HCT116 (cell line): Measurements from ENCODE around the gene TLE7. TPM values are rescaled to one million over a fixed set of nuclear protein-coding genes. Genes with fewer than 3 reads are reported as not detected.

Experiments used
- ATAC-seq: fragments of 200-7000 bp; cut with Tn5 transposase; 2 replicates; pipeline ENCODE4 v1.9.1; 2020; ENCODE audit warnings: mild to moderate bottlenecking, moderate library complexity
- BruUV-seq: library from RNA; stranded (reverse); fragments of 400-500 nt; replicated peaks from 2 replicates; lab custom pipeline; 2021; lab: Mats Ljungman, UMichigan
- CTCF ChIA-PET: fragments of 300-600 bp; sonication (Branson Sonifier 250); formaldehyde crosslinking; loops from one replicate; lab custom pipeline; 2021; ENCODE audit warnings: antibody characterized with exemption; lab: Charles Lee
- POLR2A ChIA-PET: fragments of 300-600, 350-600 bp; sonication (Branson Sonifier 250); formaldehyde crosslinking; loops from one replicate; lab custom pipeline; 2021; ENCODE audit warnings: antibody characterized with exemption; lab: Charles Lee
- RAD21 ChIA-PET, 2 experiments: fragments of 300-600 bp; sonication (Branson Sonifier 250); formaldehyde crosslinking; loops; one replicate each; lab custom pipeline; 2023; ENCODE audit warnings: low total read pairs in 2 of 2; ENCODE audit not compliant: uncharacterized antibody in 2 of 2, unreplicated experiment in 2 of 2, low non-redundant PET in 1 of 2; lab: Charles Lee
- DNase-seq: peaks from one replicate; pipeline ENCODE4 v3.0.0-alpha.2; 2010; ENCODE audit warnings: low read depth, low spot score
- H2AFZ ChIP-seq: fragments of 200-600 bp; shearing (Covaris generic), sonication (generic); 2 replicates; pipeline ENCODE4 v1.6.1; 2017; ENCODE audit warnings: low read depth, mixed run types, mixed read lengths, antibody characterized with exemption, low read length; ENCODE audit not compliant: poor library complexity, severe bottlenecking
- H3K27ac ChIP-seq: 2 replicates; pipeline ENCODE4 v1.5.1; 2012; ENCODE audit warnings: low read depth, low read length
- H3K27me3 ChIP-seq: fragments of 200-600 bp; sonication (generic); 2 replicates; pipeline ENCODE4 v1.6.1; 2016; ENCODE audit warnings: mixed run types, low read length, mixed read lengths; ENCODE audit not compliant: insufficient read depth
- H3K36me3 ChIP-seq, 2 experiments: fragments of 200-500 bp in 1 of 2; fragments of 200-600 bp in 1 of 2; sonication (Bioruptor generic) in 1 of 2; sonication (generic) in 1 of 2; 2 replicates each; pipeline versions ENCODE4 v1.5.1 to v1.6.1; 2014 to 2016; ENCODE audit warnings: low read length in 2 of 2, inconsistent platforms in 1 of 2, mixed read lengths in 1 of 2, mixed run types in 1 of 2; ENCODE audit not compliant: insufficient read depth in 2 of 2, control insufficient read depth in 1 of 2
- H3K4me1 ChIP-seq, 2 experiments: fragments of 200-600 bp in 1 of 2; sonication (generic) in 1 of 2; 2 replicates each; pipeline versions ENCODE4 v1.5.1 to v1.6.1; 2012 to 2017; ENCODE audit warnings: low read length in 2 of 2, inconsistent platforms in 1 of 2, mild to moderate bottlenecking in 1 of 2, mixed read lengths in 1 of 2, mixed run types in 1 of 2, moderate library complexity in 1 of 2; ENCODE audit not compliant: insufficient read depth in 2 of 2, control insufficient read depth in 1 of 2
- H3K4me2 ChIP-seq: fragments of 200-600 bp; sonication (generic); 2 replicates; pipeline ENCODE4 v1.6.1; 2017; ENCODE audit warnings: mixed run types, low read length, mixed read lengths
- H3K4me3 ChIP-seq, 2 experiments: fragments of 200-600 bp in 1 of 2; sonication (generic) in 1 of 2; replicated peaks in 1 of 2; 2 replicates each; pipeline ENCODE4 v1.5.1; 2011 to 2016; ENCODE audit warnings: low read length in 2 of 2, control low read depth in 1 of 2, low read depth in 1 of 2, mild to moderate bottlenecking in 1 of 2, mixed read lengths in 1 of 2, mixed run types in 1 of 2
- H3K79me2 ChIP-seq: fragments of 200-600 bp; sonication (generic); 2 replicates; pipeline ENCODE4 v1.6.1; 2017; ENCODE audit warnings: mild to moderate bottlenecking, mixed run types, low read length, moderate library complexity, mixed read lengths; ENCODE audit not compliant: insufficient read depth
- H3K9ac ChIP-seq: fragments of 200-600 bp; sonication (generic); 2 replicates; pipeline ENCODE4 v1.6.1; 2016; ENCODE audit warnings: low read length, mixed read lengths
- H3K9me2 ChIP-seq: fragments of 200-600 bp; sonication (generic), shearing (Covaris generic); 2 replicates; pipeline ENCODE4 v1.6.1; 2017; ENCODE audit warnings: mixed run types, mild to moderate bottlenecking, moderate library complexity; ENCODE audit not compliant: insufficient read depth
- H3K9me3 ChIP-seq, 2 experiments: fragments of 200-500 bp in 1 of 2; fragments of 200-600 bp in 1 of 2; sonication (Bioruptor generic) in 1 of 2; sonication (generic) in 1 of 2; 2 replicates each; pipeline ENCODE4 v1.6.1; 2014 to 2017; ENCODE audit warnings: low read length in 2 of 2, mixed read lengths in 2 of 2, inconsistent platforms in 1 of 2, low read depth in 1 of 2, mild to moderate bottlenecking in 1 of 2, mixed run types in 1 of 2, moderate library complexity in 1 of 2; ENCODE audit not compliant: control insufficient read depth in 1 of 2, insufficient read depth in 1 of 2
- H4K20me1 ChIP-seq: fragments of 200-600 bp; sonication (generic), shearing (Covaris generic); 2 replicates; pipeline ENCODE4 v1.6.1; 2017; ENCODE audit warnings: mixed run types, mild to moderate bottlenecking, moderate library complexity; ENCODE audit not compliant: insufficient read depth
- ATF3 ChIP-seq: IDR thresholded peaks from 2 replicates; pipeline ENCODE4 v1.6.1; 2012
- CBX3 ChIP-seq: IDR thresholded peaks from 2 replicates; pipeline ENCODE4 v1.6.1; 2012; ENCODE audit warnings: low read depth
- CTCF ChIP-seq, 3 experiments: fragments of 200-600 bp in 1 of 3; sonication (generic) in 1 of 3; IDR thresholded peaks in 2 of 3; conservative IDR thresholded peaks in 1 of 3; 2 replicates each; pipeline ENCODE4 v1.5.1; 2012 to 2017; ENCODE audit warnings: low read depth in 2 of 3, low read length in 2 of 3, antibody characterized with exemption in 1 of 3, borderline replicate concordance in 1 of 3, control low read depth in 1 of 3, mild to moderate bottlenecking in 1 of 3, mixed read lengths in 1 of 3, mixed run types in 1 of 3, moderate library complexity in 1 of 3; ENCODE audit not compliant: insufficient read depth in 1 of 3
- FOSL1 ChIP-seq: IDR thresholded peaks from 2 replicates; pipeline ENCODE4 v1.6.1; 2012; ENCODE audit warnings: low read depth
- REST ChIP-seq: IDR thresholded peaks from 2 replicates; pipeline ENCODE4 v1.6.1; 2012; ENCODE audit warnings: low read depth
- SP1 ChIP-seq: IDR thresholded peaks from 2 replicates; pipeline ENCODE4 v1.6.1; 2012; ENCODE audit warnings: low read depth
- ZNF274 ChIP-seq: fragments of 200-500 bp; sonication (Bioruptor generic); IDR thresholded peaks from 2 replicates; pipeline ENCODE4 v1.6.1; 2014; ENCODE audit warnings: mild to moderate bottlenecking, low read depth, low read length, inconsistent platforms
- intact Hi-C: fragments of 100-400 bp; cut with micrococcal nuclease; formaldehyde crosslinking; loops from 2 replicates; pipeline ENCODE4 v1.10.0; 2022
- total RNA-seq: library from RNA; stranded (reverse); gene quantifications from one replicate; pipeline ENCODE4 v1.2.1, GENCODE V29; 2021; ENCODE audit not compliant: unreplicated experiment

TLE7 gene
- total RNA-seq, 1 experiment from 2014 or later = not detected

GRCh38 chr16:71460236-71460635, 18.4 kb upstream of the TLE7 start:
- no peak for TF ChIP-seq FOSL1
- TF ChIP-seq REST = no peak
- no peak for TF ChIP-seq CBX3
- TF ChIP-seq SP1 = no peak
- no peak for TF ChIP-seq ZNF274
- TF ChIP-seq ATF3 = no peak
- TF ChIP-seq CTCF (IDR thresholded peaks at IDR 0.05 in 2 of 3, conservative IDR thresholded peaks at IDR 0.05 in 1 of 3; ENCODE audit: borderline replicate concordance in 1 of 3, insufficient read depth in 1 of 3, low read depth in 2 of 3, low read length in 2 of 3) = no peak
- TF ChIP-seq, all 23 proteins: peak for 0
- Histone ChIP-seq H3K4me2 (peak overlapping the region; percentile 91; the same call in 1 of the 2 replicates), H3K36me3 (no peaks in the 10 kb centered on the region), H3K4me1 (peaks cover 3 to 15% of the 10 kb centered on the region in 2 experiments; a peak in 3 of 4 replicates), H3K9me3 (no peaks in the 10 kb centered on the region), H3K4me3 (peak overlapping the region in 1 of 2 experiments; percentile 95; a peak in 1 of 4 replicates), H3K27me3 (no peaks in the 10 kb centered on the region), H3K9me2 (no peaks in the 10 kb centered on the region), H2AFZ (no peak overlapping the region), H3K79me2 (peaks cover 27% of the 10 kb centered on the region), H3K27ac (no peak overlapping the region), H4K20me1 (0 out of 2 replicates have a peak, but pooled peaks cover 6% of the 10 kb centered on the region), H3K9ac (no peak overlapping the region)
- no TSS peak for BruUV-seq
- no peak for ATAC-seq
- RAD21 ChIA-PET = no interaction called here
- DNase-seq = no peak
- POLR2A ChIA-PET = interaction anchor here (2.2 kb wide), 1 partner anchor 24 kb away, joined by 11 read pairs; no protein-coding TSS in a partner anchor
- CTCF ChIA-PET = no interaction called here
- intact Hi-C loops = no loop called here
